K562 (cell line): ENCODE data around the gene IL12RB2. TPM values are rescaled to one million over a fixed set of nuclear protein-coding genes. Genes with fewer than 3 reads are reported as not detected.

Source experiments
- ATAC-seq: fragments of 200-7000 bp; cut with Tn5 transposase; 3 replicates; pipeline ENCODE4 v1.9.1; 2020; ENCODE audit warnings: moderate library complexity
- BruUV-seq: library from RNA; stranded (reverse); fragments of 400-500 nt; replicated peaks from 2 replicates; lab custom pipeline; 2021; lab: Mats Ljungman, UMichigan
- CTCF ChIA-PET: fragments of 300-600 bp; formaldehyde crosslinking; extraction: SDS; loops from one replicate; lab custom pipeline; 2021; ENCODE audit warnings: low intra/inter-chr PET ratio; lab: Yijun Ruan, JAX
- POLR2A ChIA-PET: fragments of 300-600, 350-650 bp; sonication (Branson Sonifier 250); formaldehyde crosslinking; extraction: SDS; loops from one replicate; lab custom pipeline; 2021; ENCODE audit warnings: antibody characterized with exemption, inconsistent platforms; lab: Yijun Ruan, JAX
- DNase-seq, 4 experiments: peaks; one replicate each; pipeline versions ENCODE4 v3.0.0 to v3.0.0-alpha.2; 2011 to 2018; ENCODE audit warnings: low spot score in 3 of 4, mixed read lengths in 3 of 4; ENCODE audit errors: extremely low read depth in 1 of 4
- FAIRE-seq: peaks from 2 replicates; lab custom pipeline; 2011; peaks lifted over from hg19 to GRCh38; lab: Jason Lieb, UNC
- H2AFZ ChIP-seq: 2 replicates; pipeline ENCODE4 v1.6.0; 2011; ENCODE audit warnings: low read depth, low read length, control low read depth, inconsistent platforms
- H3K27ac ChIP-seq: fragments of 200-600 bp; 3 replicates; pipeline ENCODE4 v1.8.0; 2011; ENCODE audit warnings: low read depth, mild to moderate bottlenecking, control low read depth, inconsistent platforms, low read length, moderate library complexity, mixed read lengths; ENCODE audit errors: extremely low read depth
- H3K27me3 ChIP-seq, 2 experiments: fragments of 300-600 bp in 1 of 2; 2 replicates in 1 of 2; 3 replicates in 1 of 2; pipeline versions ENCODE4 v1.6.0 to v1.8.0; 2011; ENCODE audit warnings: inconsistent platforms in 2 of 2, low read length in 2 of 2, mild to moderate bottlenecking in 1 of 2, mixed read lengths in 1 of 2, moderate library complexity in 1 of 2; ENCODE audit not compliant: control insufficient read depth in 2 of 2, insufficient read depth in 2 of 2
- H3K36me3 ChIP-seq: fragments of 300-600 bp; 3 replicates; pipeline ENCODE4 v1.8.0; 2011; ENCODE audit warnings: mild to moderate bottlenecking, low read length, inconsistent platforms; ENCODE audit not compliant: control insufficient read depth, insufficient read depth
- H3K4me1 ChIP-seq, 2 experiments: fragments of 200-600 bp in 1 of 2; replicated peaks in 1 of 2; 2 replicates in 1 of 2; 3 replicates in 1 of 2; pipeline versions ENCODE4 v1.5.1 to v1.8.0; 2011; ENCODE audit warnings: inconsistent platforms in 2 of 2, low read length in 2 of 2, mild to moderate bottlenecking in 1 of 2, mixed read lengths in 1 of 2, moderate library complexity in 1 of 2; ENCODE audit not compliant: control insufficient read depth in 2 of 2, insufficient read depth in 2 of 2
- H3K4me2 ChIP-seq: 2 replicates; pipeline ENCODE4 v1.6.1; 2011; ENCODE audit warnings: low read length, control low read depth, inconsistent platforms, mixed read lengths; ENCODE audit not compliant: insufficient read depth
- H3K4me3 ChIP-seq: fragments of 200-600 bp; sonication (generic), shearing (Covaris generic); 2 replicates; pipeline ENCODE4 v1.5.1; 2016; ENCODE audit warnings: control low read depth, inconsistent platforms
- H3K79me2 ChIP-seq: fragments of 200-600 bp; 3 replicates; pipeline ENCODE4 v1.8.0; 2011; ENCODE audit warnings: low read length, inconsistent platforms; ENCODE audit not compliant: control insufficient read depth, insufficient read depth
- H3K9ac ChIP-seq, 2 experiments: 2 replicates each; pipeline versions ENCODE4 v1.6.0 to v1.6.1; 2011; ENCODE audit warnings: low read depth in 2 of 2, low read length in 2 of 2, control low read depth in 1 of 2, inconsistent platforms in 1 of 2, mild to moderate bottlenecking in 1 of 2, mixed read lengths in 1 of 2; ENCODE audit not compliant: insufficient read depth in 1 of 2
- H3K9me1 ChIP-seq: one replicate; pipeline ENCODE4 v1.6.0; 2011; ENCODE audit warnings: inconsistent platforms, mild to moderate bottlenecking, low read length, moderate library complexity; ENCODE audit not compliant: control insufficient read depth, insufficient read depth
- H3K9me3 ChIP-seq: replicated peaks from 2 replicates; pipeline ENCODE4 v1.5.1; 2011; ENCODE audit warnings: low read depth, low read length, inconsistent platforms; ENCODE audit not compliant: control insufficient read depth, insufficient read depth
- H4K20me1 ChIP-seq: replicated peaks from 2 replicates; pipeline ENCODE4 v1.6.1; 2011; ENCODE audit warnings: low read length, inconsistent platforms, mixed read lengths; ENCODE audit not compliant: control insufficient read depth, insufficient read depth
- BCOR ChIP-seq: fragments of 450-650 bp; IDR thresholded peaks from 2 replicates; pipeline ENCODE4 v1.6.1; 2016
- BRCA1 ChIP-seq, 2 experiments: fragments of 450-650 bp in 1 of 2; sonication (generic) in 1 of 2; formaldehyde crosslinking in 1 of 2; IDR thresholded peaks; 2 replicates each; pipeline versions ENCODE4 v1.5.0 to v1.6.1; 2017 to 2020; ENCODE audit warnings: mild to moderate bottlenecking in 1 of 2, missing genetic modification reagents in 1 of 2
- CBX8 ChIP-seq: fragments of 200-600 bp; sonication (generic); IDR thresholded peaks from 2 replicates; pipeline ENCODE4 v1.6.1; 2012; ENCODE audit warnings: borderline replicate concordance, mixed run types, low read depth, mild to moderate bottlenecking, moderate library complexity, mixed read lengths, low read length, control low read depth, inconsistent platforms; ENCODE audit not compliant: poor library complexity, severe bottlenecking; ENCODE audit errors: extremely low read depth
- ERF ChIP-seq: fragments of 450-650 bp; formaldehyde crosslinking; IDR thresholded peaks from 2 replicates; pipeline ENCODE4 v1.4.0; 2020; ENCODE audit warnings: mild to moderate bottlenecking, mixed read lengths
- FOXK1 ChIP-seq: sonication (generic); formaldehyde crosslinking; IDR thresholded peaks from 2 replicates; pipeline ENCODE4 v1.8.0; 2022; ENCODE audit warnings: missing genetic modification reagents, mild to moderate bottlenecking, borderline replicate concordance
- NUFIP1 ChIP-seq: fragments of 450-650 bp; IDR thresholded peaks from 2 replicates; pipeline ENCODE4 v1.6.1; 2018; ENCODE audit not compliant: partially characterized antibody
- OTX1 ChIP-seq: fragments of 450-650 bp; formaldehyde crosslinking; IDR thresholded peaks from 2 replicates; pipeline ENCODE4 v1.4.0; 2022; ENCODE audit warnings: mild to moderate bottlenecking
- POLR2AphosphoS2 ChIP-seq: IDR thresholded peaks from 2 replicates; pipeline ENCODE4 v1.6.1; 2012; ENCODE audit warnings: low read length, improper control_type of control experiment
- RBM25 ChIP-seq: fragments of 200-400 bp; formaldehyde crosslinking; IDR thresholded peaks from 2 replicates; pipeline ENCODE4 v1.6.1; 2018; ENCODE audit warnings: low read length, low read depth, moderate library complexity; ENCODE audit not compliant: severe bottlenecking
- TOE1 ChIP-seq, 2 experiments: fragments of 450-650 bp in 1 of 2; sonication (generic) in 1 of 2; formaldehyde crosslinking in 1 of 2; IDR thresholded peaks; 2 replicates each; pipeline versions ENCODE4 v1.7.1 to v1.8.0; 2016 to 2022; ENCODE audit warnings: borderline replicate concordance in 2 of 2, mild to moderate bottlenecking in 2 of 2, antibody characterized with exemption in 1 of 2, inconsistent platforms in 1 of 2, low read depth in 1 of 2, missing genetic modification reagents in 1 of 2, moderate library complexity in 1 of 2
- WGBS: fragments of 100-300 bp; shearing (Covaris generic); methylation state at CpG from one replicate; pipeline ENCODE4 v1.1.6; 2016; ENCODE audit warnings: low coverage, mixed read lengths; ENCODE audit not compliant: insufficient coverage; ENCODE audit errors: missing lambda C conversion rate; 5-methylcytosine and 5-hydroxymethylcytosine counted together
- in situ Hi-C: fragments of 300-500 bp; cut with MboI; formaldehyde crosslinking; loops from 4 replicates; pipeline ENCODE4 v1.15.0; 2018; ENCODE audit warnings: inconsistent platforms, mixed read lengths
- intact Hi-C: fragments of 100-400 bp; cut with micrococcal nuclease; formaldehyde crosslinking; loops from 2 replicates; pipeline ENCODE4 v1.14.2; 2022
- polyA plus RNA-seq, 8 experiments: library from polyadenylated mRNA; depleted of rRNA in 4 of 8; stranded (reverse) in 5 of 8; unstranded in 3 of 8; fragments of >200 nt; fragmentation: Nextera tagmentation in 2 of 8; fragmentation: Illumina TruSeq in 1 of 8; extraction: Ambion mirVana in 2 of 8; extraction: Trizol in 1 of 8; gene quantifications; 2 replicates each; pipeline versions ENCODE4 v1.2.1 to v1.2.3, GENCODE V29; 2011 to 2014; ENCODE audit warnings: inconsistent platforms in 1 of 8, missing spikeins in 1 of 8
- total RNA-seq, 7 experiments: library from RNA; depleted of rRNA in 6 of 7; stranded (reverse); fragments of >200 nt in 6 of 7; fragmentation: Illumina TruSeq in 2 of 7; extraction: Trizol in 2 of 7; gene quantifications; 2 replicates each; pipeline versions ENCODE4 v1.2.1 to v1.2.3, GENCODE V29; 2011 to 2021; ENCODE audit warnings: low replicate concordance in 1 of 7
- TF ChIP-seq, protein P1 (sequence below), 2 experiments: fragments of 450-650 bp in 1 of 2; sonication (generic) in 1 of 2; formaldehyde crosslinking in 1 of 2; IDR thresholded peaks; 2 replicates each; pipeline versions ENCODE4 v1.7.1 to v1.9.0; 2016 to 2022; ENCODE audit warnings: inconsistent platforms in 1 of 2, mild to moderate bottlenecking in 1 of 2, missing genetic modification reagents in 1 of 2
- TF ChIP-seq, protein P2 (sequence below): sonication (generic); formaldehyde crosslinking; IDR thresholded peaks from 2 replicates; pipeline ENCODE4 v1.9.0; 2022; ENCODE audit warnings: mild to moderate bottlenecking, missing genetic modification reagents

The IL12RB2 gene
- total and polyA plus RNA-seq, 9 of the 15 experiments (the other 6 are each of a cell fraction or from before 2014, with no cell fraction given), result 0.39 to 3.3 (median 1.9) TPM

DNA sequence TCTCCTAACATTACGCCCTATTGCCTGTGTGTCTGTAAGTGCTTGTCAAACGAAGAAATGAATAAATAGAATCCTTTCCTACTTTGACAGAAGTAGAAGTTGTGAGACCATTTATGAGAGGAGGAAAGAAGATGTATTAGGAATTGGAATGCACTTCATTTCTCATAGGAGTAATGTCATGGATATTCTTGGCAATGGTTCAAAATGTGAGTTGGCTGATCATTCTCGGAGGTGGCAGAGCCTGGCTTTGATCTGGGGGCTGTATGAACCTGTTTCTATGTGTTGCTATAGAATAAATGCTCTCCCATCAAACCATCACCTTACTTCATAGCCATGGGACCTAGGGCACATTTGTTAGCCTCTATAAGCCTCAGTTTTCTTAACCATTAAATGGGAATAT, 132.7 kb downstream of the IL12RB2 start:
- ChIA-PET CTCF (no interaction called here), POLR2A (interaction anchor here (2.5 kb wide), 1 partner anchor 10 kb away, joined by 16 read pairs; the partner anchor contains the start of gene SERBP1)
- Histone ChIP-seq H3K9me3 (no peaks in the 10 kb centered on the region), H3K36me3 (no peaks in the 10 kb centered on the region), H3K4me3 (no peak overlapping the region), H2AFZ (0 out of 2 replicates have a peak overlapping the region, but pooled peaks have one; percentile 14), H3K4me2 (no peak overlapping the region), H4K20me1 (no peaks in the 10 kb centered on the region), H3K27me3 (no peaks in the 10 kb centered on the region), H3K79me2 (no peaks in the 10 kb centered on the region), H3K9me1 (no peaks in the 10 kb centered on the region), H3K27ac (no peak overlapping the region), H3K4me1 (peaks cover 0 to 15% of the 10 kb centered on the region in 2 experiments; a peak in 3 of 5 replicates), H3K9ac (no peak overlapping the region)
- ATAC-seq, result no peak
- DNase-seq, result no peak
- no peak for FAIRE-seq
- no TSS peak for BruUV-seq
- in situ Hi-C loops (no loop called here), intact Hi-C loops (no loop called here)
- WGBS, result 63% methylated on average over 3 of the region's 3 CpGs
- TF ChIP-seq FOXK1 (CRISPR knock-in tag), result no peak
- TF ChIP-seq, protein P1, sequence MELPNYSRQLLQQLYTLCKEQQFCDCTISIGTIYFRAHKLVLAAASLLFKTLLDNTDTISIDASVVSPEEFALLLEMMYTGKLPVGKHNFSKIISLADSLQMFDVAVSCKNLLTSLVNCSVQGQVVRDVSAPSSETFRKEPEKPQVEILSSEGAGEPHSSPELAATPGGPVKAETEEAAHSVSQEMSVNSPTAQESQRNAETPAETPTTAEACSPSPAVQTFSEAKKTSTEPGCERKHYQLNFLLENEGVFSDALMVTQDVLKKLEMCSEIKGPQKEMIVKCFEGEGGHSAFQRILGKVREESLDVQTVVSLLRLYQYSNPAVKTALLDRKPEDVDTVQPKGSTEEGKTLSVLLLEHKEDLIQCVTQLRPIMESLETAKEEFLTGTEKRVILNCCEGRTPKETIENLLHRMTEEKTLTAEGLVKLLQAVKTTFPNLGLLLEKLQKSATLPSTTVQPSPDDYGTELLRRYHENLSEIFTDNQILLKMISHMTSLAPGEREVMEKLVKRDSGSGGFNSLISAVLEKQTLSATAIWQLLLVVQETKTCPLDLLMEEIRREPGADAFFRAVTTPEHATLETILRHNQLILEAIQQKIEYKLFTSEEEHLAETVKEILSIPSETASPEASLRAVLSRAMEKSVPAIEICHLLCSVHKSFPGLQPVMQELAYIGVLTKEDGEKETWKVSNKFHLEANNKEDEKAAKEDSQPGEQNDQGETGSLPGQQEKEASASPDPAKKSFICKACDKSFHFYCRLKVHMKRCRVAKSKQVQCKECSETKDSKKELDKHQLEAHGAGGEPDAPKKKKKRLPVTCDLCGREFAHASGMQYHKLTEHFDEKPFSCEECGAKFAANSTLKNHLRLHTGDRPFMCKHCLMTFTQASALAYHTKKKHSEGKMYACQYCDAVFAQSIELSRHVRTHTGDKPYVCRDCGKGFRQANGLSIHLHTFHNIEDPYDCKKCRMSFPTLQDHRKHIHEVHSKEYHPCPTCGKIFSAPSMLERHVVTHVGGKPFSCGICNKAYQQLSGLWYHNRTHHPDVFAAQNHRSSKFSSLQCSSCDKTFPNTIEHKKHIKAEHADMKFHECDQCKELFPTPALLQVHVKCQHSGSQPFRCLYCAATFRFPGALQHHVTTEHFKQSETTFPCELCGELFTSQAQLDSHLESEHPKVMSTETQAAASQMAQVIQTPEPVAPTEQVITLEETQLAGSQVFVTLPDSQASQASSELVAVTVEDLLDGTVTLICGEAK (IDR thresholded peaks at IDR 0.05), result no peak
- TF ChIP-seq, protein P1 (CRISPR knock-in tag; IDR thresholded peaks at IDR 0.05), result no peak
- no peak for TF ChIP-seq ERF
- TF ChIP-seq, protein P2, sequence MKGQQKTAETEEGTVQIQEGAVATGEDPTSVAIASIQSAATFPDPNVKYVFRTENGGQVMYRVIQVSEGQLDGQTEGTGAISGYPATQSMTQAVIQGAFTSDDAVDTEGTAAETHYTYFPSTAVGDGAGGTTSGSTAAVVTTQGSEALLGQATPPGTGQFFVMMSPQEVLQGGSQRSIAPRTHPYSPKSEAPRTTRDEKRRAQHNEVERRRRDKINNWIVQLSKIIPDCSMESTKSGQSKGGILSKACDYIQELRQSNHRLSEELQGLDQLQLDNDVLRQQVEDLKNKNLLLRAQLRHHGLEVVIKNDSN, result no peak
- no peak for TF ChIP-seq POLR2AphosphoS2
- TF ChIP-seq OTX1, result no peak
- TF ChIP-seq BRCA1 (IDR thresholded peaks at IDR 0.05), result no peak
- no peak for TF ChIP-seq BRCA1 (CRISPR knock-in tag; IDR thresholded peaks at IDR 0.05)
- 0 out of 2 replicates have a peak, but pooled peaks have one; percentile 26 for TF ChIP-seq BCOR
- peak; percentile 60 for TF ChIP-seq RBM25
- no peak for TF ChIP-seq TOE1 (IDR thresholded peaks at IDR 0.05; ENCODE audit: borderline replicate concordance)
- no peak for TF ChIP-seq TOE1 (CRISPR knock-in tag; IDR thresholded peaks at IDR 0.05; ENCODE audit: borderline replicate concordance, low read depth)
- TF ChIP-seq NUFIP1, result no peak
- TF ChIP-seq CBX8, result no peak
